Gastroesophageal sphincter (tissue), 4 donors: Measurements from ENCODE around the gene CCDC71L. TPM values are rescaled to one million over a fixed set of nuclear protein-coding genes. Genes with fewer than 3 reads are reported as not detected.

Experiments
- ATAC-seq: fragments of 150-250 bp; one replicate; pipeline ENCODE4 v1.9.1; 2016; ENCODE audit warnings: mild to moderate bottlenecking, moderate library complexity
- H3K27ac ChIP-seq, 4 donors: fragments of 200-600 bp; sonication (generic) in 3 of 4; 1 replicate in 3 of 4; 2 replicates in 1 of 4; pipeline ENCODE4 v1.5.1; 2016 to 2019
- H3K27me3 ChIP-seq: fragments of 200-600 bp; sonication (generic); one replicate; pipeline ENCODE4 v1.5.1; 2019
- H3K36me3 ChIP-seq, 2 donors: fragments of 200-600 bp; sonication (generic); one replicate each; pipeline ENCODE4 v1.5.1; 2019; ENCODE audit warnings: control low read depth in 1 of 2
- H3K4me1 ChIP-seq, 3 donors: fragments of 200-600 bp; sonication (generic); 1 replicate in 2 of 3; 2 replicates in 1 of 3; pipeline ENCODE4 v1.5.1; 2016 to 2019; ENCODE audit warnings: control low read depth in 2 of 3
- H3K4me3 ChIP-seq, 2 donors: fragments of 200-600 bp; sonication (generic); one replicate each; pipeline ENCODE4 v1.5.1; 2019; ENCODE audit warnings: mild to moderate bottlenecking in 1 of 2, moderate library complexity in 1 of 2
- H3K9me3 ChIP-seq, 3 donors: fragments of 200-600 bp; sonication (generic); one replicate each; pipeline ENCODE4 v1.5.1; 2017 to 2019; ENCODE audit warnings: control low read depth in 2 of 3
- EP300 ChIP-seq: sonication (generic); formaldehyde crosslinking; IDR thresholded peaks from one replicate; pipeline ENCODE4 v1.6.1; 2017; ENCODE audit warnings: antibody characterized with exemption, mild to moderate bottlenecking
- POLR2A ChIP-seq, 2 donors: fragments of 450-650 bp; IDR thresholded peaks; one replicate each; pipeline ENCODE4 v1.6.1; 2017; ENCODE audit warnings: antibody characterized with exemption in 2 of 2, mild to moderate bottlenecking in 2 of 2, moderate library complexity in 1 of 2
- POLR2AphosphoS5 ChIP-seq: sonication (generic); formaldehyde crosslinking; IDR thresholded peaks from one replicate; pipeline ENCODE4 v1.6.1; 2017; ENCODE audit warnings: antibody characterized with exemption
- WGBS, 2 donors: methylation state at CpG; one replicate each; pipeline ENCODE4 v1.1.5; 2018; ENCODE audit warnings: low coverage in 1 of 2; 5-methylcytosine and 5-hydroxymethylcytosine counted together
- total RNA-seq, 4 donors: library from RNA; depleted of rRNA; stranded (reverse); fragments of >200 nt; gene quantifications; one replicate each; pipeline ENCODE4 v1.1.0, GENCODE V29; 2016
- TF ChIP-seq, protein P1 (sequence below), 4 experiments: fragments of 200-600 bp in 2 of 4; fragments of 450-650 bp in 2 of 4; sonication (generic) in 1 of 4; IDR thresholded peaks; one replicate each; pipeline ENCODE4 v1.5.1; 2017 to 2019; ENCODE audit warnings: antibody characterized with exemption in 4 of 4, mild to moderate bottlenecking in 2 of 4, moderate library complexity in 2 of 4

The CCDC71L gene
- total RNA-seq, 4 donors from 2014 or later, result 24.0 to 80.1 (median 32.2) TPM

- WGBS, 2 donors, result 100% methylated on average over 1 of the region's 1 CpG; no CpG with 5 or more reads in 1 of the 2 donors
Measured at GRCh38 chr7:106608661-106609060, 52.3 kb downstream of the CCDC71L start.

More at GRCh38 chr7:106608661-106609060, 52.3 kb downstream of the CCDC71L start:
- H3K36me3 ChIP-seq, result no peaks in the 10 kb centered on the region
- no peak for TF ChIP-seq POLR2A (IDR thresholded peaks at IDR 0.05)
- TF ChIP-seq, protein P1, sequence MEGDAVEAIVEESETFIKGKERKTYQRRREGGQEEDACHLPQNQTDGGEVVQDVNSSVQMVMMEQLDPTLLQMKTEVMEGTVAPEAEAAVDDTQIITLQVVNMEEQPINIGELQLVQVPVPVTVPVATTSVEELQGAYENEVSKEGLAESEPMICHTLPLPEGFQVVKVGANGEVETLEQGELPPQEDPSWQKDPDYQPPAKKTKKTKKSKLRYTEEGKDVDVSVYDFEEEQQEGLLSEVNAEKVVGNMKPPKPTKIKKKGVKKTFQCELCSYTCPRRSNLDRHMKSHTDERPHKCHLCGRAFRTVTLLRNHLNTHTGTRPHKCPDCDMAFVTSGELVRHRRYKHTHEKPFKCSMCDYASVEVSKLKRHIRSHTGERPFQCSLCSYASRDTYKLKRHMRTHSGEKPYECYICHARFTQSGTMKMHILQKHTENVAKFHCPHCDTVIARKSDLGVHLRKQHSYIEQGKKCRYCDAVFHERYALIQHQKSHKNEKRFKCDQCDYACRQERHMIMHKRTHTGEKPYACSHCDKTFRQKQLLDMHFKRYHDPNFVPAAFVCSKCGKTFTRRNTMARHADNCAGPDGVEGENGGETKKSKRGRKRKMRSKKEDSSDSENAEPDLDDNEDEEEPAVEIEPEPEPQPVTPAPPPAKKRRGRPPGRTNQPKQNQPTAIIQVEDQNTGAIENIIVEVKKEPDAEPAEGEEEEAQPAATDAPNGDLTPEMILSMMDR (IDR thresholded peaks at IDR 0.05), result no peak
- no peak for TF ChIP-seq POLR2AphosphoS5
- TF ChIP-seq EP300, result no peak
- no peak overlapping the region for H3K27ac ChIP-seq
- peaks cover 0 to 5% (median 0%) of the 10 kb centered on the region in 3 donors for H3K9me3 ChIP-seq
- no peak overlapping the region for H3K4me3 ChIP-seq
- no peaks in the 10 kb centered on the region for H3K4me1 ChIP-seq
- ATAC-seq, result no peak
- H3K27me3 ChIP-seq, result no peaks in the 10 kb centered on the region

Other genes starting within 250 kb of the CCDC71L start
- 1 to 10 TPM; 1.4 to 4.0 (median 2.5) TPM for gene PIK3CG, start 204.1 kb upstream of the CCDC71L start, total RNA-seq